Neutrophil (primary cell): ENCODE results near the gene MYBL2.
A peak's percentile ranks its signal among the peaks of the same experiment; 100 is the strongest.

Experiments used
- H3K27ac ChIP-seq: fragments of 200-600 bp; sonication (generic); 2 replicates; pipeline ENCODE4 v1.5.1; 2016; ENCODE audit warnings: mild to moderate bottlenecking, moderate library complexity
- H3K27me3 ChIP-seq: fragments of 200-600 bp; sonication (generic); 2 replicates; pipeline ENCODE4 v1.6.0; 2016; ENCODE audit warnings: mild to moderate bottlenecking
- H3K36me3 ChIP-seq: fragments of 200-600 bp; sonication (generic); 2 replicates; pipeline ENCODE4 v1.5.1; 2017
- H3K4me1 ChIP-seq, 2 experiments: fragments of 200-600 bp in 1 of 2; sonication (generic) in 1 of 2; 1 replicate in 1 of 2; 2 replicates in 1 of 2; pipeline versions ENCODE4 v1.5.1 to v1.6.1; 2013 to 2016; ENCODE audit warnings: low read depth in 1 of 2, low read length in 1 of 2, mild to moderate bottlenecking in 1 of 2, moderate library complexity in 1 of 2; ENCODE audit not compliant: control insufficient read depth in 1 of 2, insufficient read depth in 1 of 2
- H3K4me3 ChIP-seq, 2 experiments: fragments of 200-600 bp in 1 of 2; sonication (generic) in 1 of 2; 1 replicate in 1 of 2; 2 replicates in 1 of 2; pipeline ENCODE4 v1.5.1; 2013 to 2016; ENCODE audit warnings: low read depth in 1 of 2, low read length in 1 of 2, mild to moderate bottlenecking in 1 of 2, moderate library complexity in 1 of 2
- H3K9me3 ChIP-seq: fragments of 200-600 bp; sonication (generic); 2 replicates; pipeline ENCODE4 v1.5.1; 2016
- CTCF ChIP-seq: fragments of 200-600 bp; sonication (generic); IDR thresholded peaks from 2 replicates; pipeline ENCODE4 v1.5.1; 2016; ENCODE audit warnings: antibody characterized with exemption

MYBL2 gene

GRCh38 chr20:43725666-43726065 lies 58.8 kb downstream of the MYBL2 start:
- no peaks in the 10 kb centered on the region for H3K27me3 ChIP-seq
- no peak overlapping the region for H3K27ac ChIP-seq
- no peak for TF ChIP-seq CTCF
- no peaks in the 10 kb centered on the region for H3K9me3 ChIP-seq
- H3K4me1 ChIP-seq: peaks cover 8 to 25% of the 10 kb centered on the region in 2 experiments
- no peak overlapping the region for H3K4me3 ChIP-seq
- no peaks in the 10 kb centered on the region for H3K36me3 ChIP-seq

- Histone ChIP-seq H3K27me3 (no peaks in the 10 kb centered on the region), H3K27ac (no peak overlapping the region), H3K4me3 (no peak overlapping the region), H3K9me3 (no peaks in the 10 kb centered on the region), H3K36me3 (no peaks in the 10 kb centered on the region), H3K4me1 (peaks cover 8 to 25% of the 10 kb centered on the region in 2 experiments)
- no peak for TF ChIP-seq CTCF
These were observed 59.4 kb downstream of the MYBL2 start for GRCh38 chr20:43726333-43726732.

DNA sequence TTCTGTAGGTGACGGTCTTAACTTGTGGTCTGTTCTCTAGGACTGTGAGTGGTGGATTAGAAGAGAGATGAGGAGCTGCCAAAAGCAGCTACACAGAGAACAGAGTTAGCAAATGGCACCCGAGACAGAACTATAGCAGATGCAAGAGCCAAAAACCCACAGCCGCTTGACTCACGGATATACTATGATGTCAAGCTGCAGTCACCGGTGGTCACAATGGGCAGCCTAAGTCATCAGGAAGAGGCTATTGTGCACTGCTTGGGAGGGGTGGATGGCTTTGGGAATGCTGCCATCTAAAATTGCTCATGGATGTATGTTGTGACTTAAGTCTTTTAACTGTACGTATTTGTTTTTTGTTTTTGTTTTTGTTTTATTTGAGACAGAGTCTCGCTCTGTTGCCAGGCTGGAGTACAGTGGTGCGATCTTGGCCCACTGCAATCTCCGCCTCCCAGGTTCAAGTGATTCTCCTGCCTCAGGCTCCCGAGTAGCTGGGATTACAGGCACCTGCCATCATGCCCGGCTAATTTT lies 60.0 kb downstream of the MYBL2 start, which contains the start of gene GTSF1L:
TSS of gene GTSF1L (minus strand) at position 192 of the 528 bp plus-strand sequence. CDS start 308 bp downstream, outside the sequence.
- H3K27me3 ChIP-seq: no peaks in the 10 kb centered on the region
- H3K27ac ChIP-seq: no peak within 1 kb of the TSS
- no peaks in the 10 kb centered on the region for H3K9me3 ChIP-seq
- no peak for TF ChIP-seq CTCF
- H3K36me3 ChIP-seq: no peaks in the 10 kb centered on the region
- H3K4me1 ChIP-seq: peaks cover 8 to 25% of the 10 kb centered on the region in 2 experiments
- no peak within 1 kb of the TSS for H3K4me3 ChIP-seq

DNA sequence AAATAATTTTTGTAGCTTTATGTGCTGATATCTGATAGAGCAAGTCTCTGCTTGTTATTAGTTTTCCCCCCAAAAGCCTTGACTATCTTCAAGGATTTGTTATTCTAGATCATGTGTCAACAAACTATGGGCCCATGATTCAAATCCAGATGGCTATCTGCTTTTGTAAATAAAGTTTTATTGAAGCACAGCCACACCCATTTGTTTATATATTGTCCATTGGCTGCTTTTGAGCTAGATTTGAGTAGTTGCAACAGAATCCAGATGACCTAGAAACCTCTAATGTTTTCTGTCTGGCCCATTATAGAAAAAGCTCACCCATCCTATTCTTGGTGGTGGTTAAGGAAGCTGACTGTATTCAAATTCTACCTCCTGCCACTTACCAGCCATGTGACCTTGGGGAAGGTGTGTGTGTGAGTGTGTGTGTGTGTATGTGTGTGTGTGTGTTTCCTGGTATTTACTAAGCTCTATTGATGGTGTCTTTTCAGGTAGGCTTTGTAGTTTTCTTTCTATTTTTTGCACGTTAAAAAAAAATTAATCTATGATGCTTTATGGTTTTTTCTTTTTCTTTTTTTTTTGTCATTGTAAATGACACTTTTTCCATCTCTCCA lies 61.2 kb downstream of the MYBL2 start:
- Histone ChIP-seq H3K9me3 (no peaks in the 10 kb centered on the region), H3K27me3 (no peaks in the 10 kb centered on the region), H3K36me3 (no peaks in the 10 kb centered on the region), H3K4me1 (peaks cover 8 to 25% of the 10 kb centered on the region in 2 experiments), H3K4me3 (no peak overlapping the region), H3K27ac (no peak overlapping the region)
- TF ChIP-seq CTCF: no peak

DNA sequence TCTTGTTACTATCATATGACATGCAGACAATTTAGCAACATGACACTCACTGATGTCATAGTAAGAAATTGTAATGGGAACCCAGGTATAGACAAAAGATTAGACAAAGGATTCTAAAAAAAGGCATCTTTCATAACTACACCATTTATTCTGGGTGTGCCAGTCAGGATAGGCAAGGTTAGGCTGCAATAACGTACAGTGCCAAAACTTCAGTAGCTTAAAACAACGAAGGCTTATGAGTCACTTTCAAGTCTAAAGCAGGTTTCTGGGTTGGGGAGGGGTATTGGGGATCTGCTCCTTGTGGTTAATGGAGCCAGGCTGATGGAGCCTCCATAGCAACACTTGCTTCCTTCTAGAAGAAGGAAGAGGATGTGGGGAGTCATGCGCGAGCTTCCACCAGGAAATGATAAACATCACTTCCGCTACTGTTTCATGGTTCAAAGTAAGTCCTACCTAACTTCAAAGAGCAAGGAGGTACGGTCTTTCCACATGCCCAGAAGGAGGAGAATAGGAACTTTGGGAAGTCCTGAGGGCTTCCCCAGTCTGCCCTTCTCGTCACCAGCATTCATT lies 61.9 kb downstream of the MYBL2 start:
- H3K36me3 ChIP-seq: no peaks in the 10 kb centered on the region
- H3K4me3 ChIP-seq: no peak overlapping the region
- H3K4me1 ChIP-seq: peaks cover 8 to 29% of the 10 kb centered on the region in 2 experiments
- H3K27ac ChIP-seq: peak overlapping the region; percentile 20
- H3K27me3 ChIP-seq: no peaks in the 10 kb centered on the region
- no peaks in the 10 kb centered on the region for H3K9me3 ChIP-seq
- no peak for TF ChIP-seq CTCF
